CD4-positive, alpha-beta T cell treated with Interleukin-10 for 1 hour (primary cell): ENCODE measurements around the gene CYB5R3.
A peak's percentile ranks its signal among the peaks of the same experiment; 100 is the strongest.

Experiments used
- DNase-seq: peaks from one replicate; pipeline ENCODE4 v3.0.0-alpha.2; 2020

Gene CYB5R3

DNA sequence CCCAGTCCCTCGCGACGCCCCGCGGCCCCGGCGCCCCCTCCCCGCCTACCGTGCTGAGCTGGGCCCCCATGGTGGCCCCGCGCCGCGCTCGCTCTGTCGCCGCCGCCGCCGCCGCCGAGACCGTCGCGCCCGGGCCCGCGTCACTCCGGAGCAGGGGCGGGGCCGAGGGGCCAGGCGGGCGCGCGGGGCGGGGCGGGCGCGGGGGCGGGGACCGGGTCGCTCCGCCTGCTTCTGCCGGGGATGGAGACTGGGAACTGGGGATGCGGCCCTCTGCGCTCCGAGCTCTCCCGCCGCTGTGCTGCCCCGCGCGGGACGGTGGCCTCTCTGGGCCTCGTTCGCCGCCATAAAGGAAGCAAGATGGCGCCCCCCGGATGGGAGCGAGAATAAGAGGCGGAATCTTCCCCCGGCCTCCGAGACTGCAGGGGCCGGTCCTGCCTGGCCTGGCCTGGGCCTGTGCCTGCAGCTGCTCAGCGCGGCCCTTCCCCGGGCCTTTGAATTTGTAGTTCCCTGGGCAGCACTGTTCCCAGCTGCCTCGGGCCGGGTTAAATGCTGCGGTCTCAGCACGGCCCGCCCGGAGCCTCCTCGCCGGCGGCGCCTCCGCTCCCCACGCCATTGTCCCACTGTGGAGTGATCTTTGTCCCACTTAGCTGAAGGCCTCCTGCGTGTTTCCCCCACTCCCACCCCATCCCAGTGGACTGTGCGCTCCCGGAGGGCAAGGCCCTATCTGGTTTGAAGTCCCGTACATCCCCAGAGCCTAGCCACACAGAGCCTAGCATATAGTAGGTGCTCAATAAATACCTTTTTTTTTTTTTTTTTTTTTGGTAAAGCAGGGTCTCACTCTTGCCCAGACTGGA, at the start of gene CYB5R3:
CYB5R3 (minus strand) TSS at position 147 of the 854 bp plus-strand sequence; CDS start at position 70, 77 bp downstream.
- DNase-seq = peak; percentile 81

DNA sequence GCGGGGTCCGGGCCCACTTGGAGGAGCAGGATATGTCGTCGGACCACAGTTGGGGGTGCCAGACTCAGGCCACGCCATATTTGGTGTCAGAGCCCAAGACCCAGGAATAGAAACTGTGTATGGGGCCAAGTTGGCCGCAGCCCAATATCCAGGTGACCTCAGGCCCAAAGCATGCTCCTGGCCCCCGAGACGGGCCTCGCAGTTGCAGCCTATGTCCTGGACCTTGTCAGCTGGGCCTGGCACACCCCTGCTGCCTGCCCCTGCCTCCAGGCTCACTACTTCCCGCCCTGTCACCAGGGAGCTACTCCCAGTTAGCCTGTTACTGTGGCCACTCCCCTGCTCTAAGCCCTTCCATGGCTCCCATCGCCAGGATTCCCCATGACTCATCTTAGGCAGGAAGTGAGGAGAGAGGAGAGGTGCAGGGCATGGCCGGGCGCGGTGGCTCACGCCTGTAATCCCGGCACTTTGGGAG, 48.4 kb upstream of the CYB5R3 start:
- DNase-seq = no peak

DNA sequence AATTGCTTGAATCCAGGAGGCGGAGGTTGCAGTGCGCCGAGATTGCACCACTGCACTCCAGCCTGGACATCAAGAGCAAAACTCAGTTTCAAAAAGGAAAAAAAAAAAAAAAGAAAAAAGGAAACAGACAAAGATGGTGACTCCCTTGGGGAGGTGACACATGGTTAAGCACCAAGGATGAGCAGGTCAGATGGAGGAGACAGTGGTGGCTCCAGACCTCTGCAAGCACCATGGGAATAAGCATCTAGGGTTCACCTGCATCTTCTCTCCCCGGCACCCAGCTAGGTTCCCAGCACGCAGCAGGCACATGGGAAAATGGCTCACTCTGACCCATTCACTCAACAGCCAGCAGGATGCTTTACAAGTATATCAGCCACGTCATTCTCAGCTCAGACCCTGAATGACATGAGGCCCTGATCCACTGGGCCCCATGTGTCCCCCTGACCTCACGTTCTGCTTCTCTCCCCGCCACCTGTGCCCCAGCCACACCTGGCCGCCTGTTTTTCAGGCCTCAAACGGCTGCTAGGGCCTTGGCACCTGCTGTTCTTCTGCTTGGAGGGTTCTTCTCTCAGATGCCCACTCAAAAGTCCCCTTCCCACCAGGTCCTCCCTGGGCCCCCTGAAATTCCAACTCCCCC, 47.3 kb upstream of the CYB5R3 start:
- DNase-seq = no peak

DNA sequence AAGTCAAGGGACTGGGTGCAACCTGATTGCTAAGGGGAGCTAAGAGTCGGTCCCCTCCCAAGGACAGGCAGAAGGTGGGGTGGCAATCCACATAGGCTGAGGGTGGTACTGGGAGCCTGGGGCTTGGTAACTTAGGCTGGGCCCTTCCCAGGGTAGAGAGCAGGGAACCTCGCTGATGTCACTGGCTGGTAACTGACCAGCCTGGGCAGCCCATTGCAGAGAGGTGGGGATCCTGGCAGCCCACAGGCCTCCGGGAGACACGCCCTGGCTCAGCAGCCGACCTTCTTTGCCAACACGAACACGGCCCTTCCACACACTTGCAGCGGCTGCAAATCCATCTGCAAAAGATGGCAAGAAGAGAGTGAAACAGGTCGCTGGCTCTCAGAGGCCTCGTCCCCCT, 46.1 kb upstream of the CYB5R3 start:
- DNase-seq = no peak

DNA sequence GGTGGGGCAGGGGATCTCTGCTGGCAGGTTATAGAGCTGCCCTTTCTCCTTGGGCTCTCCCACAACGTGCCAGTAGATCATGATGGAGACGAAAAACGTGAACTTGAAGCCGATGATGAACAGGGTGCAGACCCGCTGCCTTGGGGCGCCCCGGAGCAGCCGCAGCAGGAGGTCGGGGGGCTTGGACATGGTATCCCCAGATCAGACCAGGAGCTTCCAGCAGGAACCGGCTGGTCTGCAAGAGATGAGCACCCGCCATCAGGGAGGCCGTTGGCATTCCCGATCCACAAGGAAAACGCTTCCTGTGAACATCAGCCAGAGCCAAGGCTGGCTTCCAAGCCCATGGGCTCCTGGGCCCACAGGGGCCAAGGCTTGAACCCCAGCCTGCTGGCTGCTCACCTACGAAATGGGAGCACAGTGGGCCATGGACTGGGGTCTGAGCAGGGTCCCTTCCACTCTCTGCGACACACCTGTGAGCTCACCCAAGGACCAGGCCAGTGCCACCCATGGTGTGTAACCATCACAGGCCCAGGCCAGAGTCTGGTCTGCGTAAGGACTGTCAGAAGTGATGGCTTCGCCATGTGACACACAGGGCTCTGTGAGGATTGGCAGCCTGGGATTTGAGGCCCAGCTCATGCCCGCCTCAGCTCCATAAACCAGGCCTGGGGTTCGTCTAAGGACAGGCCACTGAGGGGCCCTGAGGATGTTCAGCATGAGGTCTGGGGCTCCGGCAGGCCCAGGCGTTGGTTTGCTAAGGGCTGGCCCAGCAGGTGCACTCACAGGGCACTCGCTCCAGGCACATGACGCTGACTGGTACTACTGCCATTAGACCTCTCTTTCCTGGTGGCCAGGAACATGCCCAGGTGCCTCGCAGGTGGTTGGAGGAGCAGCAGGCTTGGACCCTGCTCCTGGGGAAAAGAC, 44.8 kb upstream of the CYB5R3 start:
- DNase-seq = no peak

DNA sequence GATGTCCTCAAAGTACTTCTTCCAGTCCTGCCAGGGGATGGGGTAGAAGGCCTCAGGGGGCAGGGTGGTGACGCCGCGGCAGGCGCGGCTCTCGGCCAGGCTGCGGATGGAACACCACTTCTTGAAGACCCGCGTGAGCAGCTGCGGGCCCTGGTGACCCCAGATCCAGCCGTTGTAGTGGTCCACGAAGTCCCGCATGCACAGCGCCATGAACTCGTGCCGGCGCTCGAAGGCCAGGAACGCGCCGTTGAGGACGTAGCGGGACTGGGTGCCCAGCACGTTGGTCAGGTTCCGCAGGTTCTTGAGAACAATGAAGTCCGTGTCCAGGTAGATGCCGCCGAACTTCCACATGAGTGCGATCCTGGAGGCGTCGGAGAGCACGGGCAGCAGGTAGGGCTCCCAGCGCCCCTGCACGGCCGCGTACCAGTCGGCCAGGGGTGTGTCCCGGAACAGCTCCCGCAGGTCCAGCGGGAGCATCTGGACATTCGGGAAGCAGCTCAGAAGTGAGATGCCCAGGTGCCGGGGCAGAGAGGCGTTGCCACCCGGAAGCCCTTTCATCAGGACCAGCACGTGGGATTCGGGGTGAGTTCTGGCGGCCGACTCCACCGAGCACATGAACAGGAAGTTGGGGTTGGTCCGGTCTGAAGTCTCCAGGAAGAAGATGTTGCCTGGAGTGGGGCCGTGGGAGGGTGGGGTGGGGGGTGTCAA, 44.0 kb upstream of the CYB5R3 start:
- no peak for DNase-seq

DNA sequence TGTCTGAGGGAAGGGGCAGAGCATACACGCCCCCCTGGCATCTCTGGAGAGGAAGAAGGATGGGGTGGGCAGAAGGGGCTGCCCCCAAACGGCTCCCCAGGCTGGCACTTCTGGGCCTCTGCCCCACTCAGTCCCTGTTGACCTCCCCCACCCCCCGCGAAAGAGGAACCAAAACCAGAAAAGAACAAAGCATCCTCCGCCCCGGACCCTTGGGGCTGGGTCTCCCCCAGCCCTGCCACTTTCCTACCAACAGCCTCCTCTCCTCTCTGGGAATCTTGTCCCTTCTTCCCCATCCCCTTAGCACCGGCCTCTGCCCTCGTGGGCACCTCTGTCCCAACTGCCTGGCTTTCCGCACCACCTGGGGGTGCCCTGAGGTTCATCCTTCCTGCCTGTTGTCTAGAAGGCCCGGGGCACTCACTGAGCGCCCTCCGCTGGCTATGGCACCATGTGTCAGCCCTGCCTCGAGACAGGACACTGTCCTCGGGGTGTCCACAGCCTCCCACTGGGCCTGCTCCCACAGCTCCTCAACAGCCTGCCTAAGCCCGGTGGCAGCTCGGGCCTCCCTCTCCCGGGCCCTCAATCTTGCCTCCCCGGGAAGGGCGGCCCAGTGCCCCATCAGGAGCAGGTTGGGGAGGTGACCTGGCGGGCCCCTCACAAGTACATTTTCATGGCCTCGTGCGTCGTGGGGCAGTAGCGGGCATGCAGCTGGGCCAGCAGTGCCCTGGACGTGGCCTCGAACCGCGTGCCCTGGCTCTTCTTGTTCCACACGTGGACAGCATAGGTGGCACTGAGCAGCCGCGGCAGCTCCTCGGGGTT, 43.3 kb upstream of the CYB5R3 start:
- DNase-seq = no peak

DNA sequence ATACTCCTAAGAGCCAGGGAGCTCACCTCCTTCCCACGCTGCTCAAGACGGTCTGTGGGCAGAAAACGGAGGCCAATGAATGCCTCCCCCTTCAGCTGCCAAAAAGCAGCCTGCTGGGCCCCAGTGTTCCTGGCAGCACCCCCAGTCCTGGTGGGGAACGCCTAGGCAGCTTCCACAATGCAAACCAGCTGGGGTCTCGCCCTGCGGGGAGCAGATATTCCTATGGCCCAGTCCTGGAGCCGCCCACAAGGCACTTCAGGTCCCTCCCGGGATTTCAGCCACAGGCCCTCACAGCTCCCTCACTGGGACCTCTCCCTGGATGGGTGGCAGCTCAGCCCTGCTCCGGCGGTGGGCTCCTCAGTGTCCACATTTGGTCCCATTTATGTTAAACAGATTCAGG, 42.2 kb upstream of the CYB5R3 start:
- no peak for DNase-seq

DNA sequence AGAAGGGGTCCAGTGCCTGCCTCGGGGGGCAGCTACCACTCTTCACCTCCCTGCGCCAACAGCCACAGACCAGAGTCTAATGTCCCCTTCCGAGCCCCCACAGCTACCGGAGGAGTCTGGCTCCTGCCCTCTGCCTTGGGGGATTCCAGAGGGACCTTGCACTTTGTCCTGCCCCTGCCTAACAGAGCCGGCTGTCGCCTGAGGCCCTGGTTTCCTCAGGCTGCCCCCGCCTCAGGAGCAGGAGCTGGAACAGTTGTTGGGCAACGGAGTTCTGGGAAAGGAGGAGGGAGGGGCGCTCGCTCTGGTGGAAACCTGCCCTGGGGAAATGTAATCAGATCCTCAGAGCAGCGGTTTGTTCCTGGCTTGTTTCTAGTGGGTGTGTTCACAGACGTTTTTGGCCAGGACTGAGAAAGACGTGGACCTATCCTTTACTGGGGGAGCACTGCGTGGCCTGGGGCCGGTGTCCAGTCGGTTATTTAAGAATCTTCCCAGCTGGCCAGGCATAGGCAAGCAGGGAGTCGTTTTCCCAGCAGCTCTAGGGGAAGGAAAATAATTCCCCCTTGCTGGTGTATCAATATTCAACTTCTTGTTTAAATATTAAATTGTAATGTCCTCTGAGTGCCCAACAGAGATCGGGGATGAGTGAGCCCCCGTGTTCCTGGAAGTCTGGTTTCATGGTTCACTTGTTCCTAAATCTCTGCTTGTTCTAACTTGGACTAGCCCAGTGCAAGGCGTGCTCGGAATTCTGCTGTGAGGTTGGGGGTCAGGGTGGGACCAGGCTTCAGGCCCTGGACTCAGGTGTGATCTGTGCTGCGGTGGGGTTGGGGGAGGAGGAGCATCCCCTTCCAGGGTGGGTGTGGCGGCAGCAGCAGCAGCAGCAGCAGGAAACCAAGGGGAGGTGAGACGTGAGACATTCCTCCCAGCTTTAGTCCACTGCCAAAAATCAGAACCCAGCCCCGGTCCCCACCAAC, 39.3 kb upstream of the CYB5R3 start:
- no peak for DNase-seq

DNA sequence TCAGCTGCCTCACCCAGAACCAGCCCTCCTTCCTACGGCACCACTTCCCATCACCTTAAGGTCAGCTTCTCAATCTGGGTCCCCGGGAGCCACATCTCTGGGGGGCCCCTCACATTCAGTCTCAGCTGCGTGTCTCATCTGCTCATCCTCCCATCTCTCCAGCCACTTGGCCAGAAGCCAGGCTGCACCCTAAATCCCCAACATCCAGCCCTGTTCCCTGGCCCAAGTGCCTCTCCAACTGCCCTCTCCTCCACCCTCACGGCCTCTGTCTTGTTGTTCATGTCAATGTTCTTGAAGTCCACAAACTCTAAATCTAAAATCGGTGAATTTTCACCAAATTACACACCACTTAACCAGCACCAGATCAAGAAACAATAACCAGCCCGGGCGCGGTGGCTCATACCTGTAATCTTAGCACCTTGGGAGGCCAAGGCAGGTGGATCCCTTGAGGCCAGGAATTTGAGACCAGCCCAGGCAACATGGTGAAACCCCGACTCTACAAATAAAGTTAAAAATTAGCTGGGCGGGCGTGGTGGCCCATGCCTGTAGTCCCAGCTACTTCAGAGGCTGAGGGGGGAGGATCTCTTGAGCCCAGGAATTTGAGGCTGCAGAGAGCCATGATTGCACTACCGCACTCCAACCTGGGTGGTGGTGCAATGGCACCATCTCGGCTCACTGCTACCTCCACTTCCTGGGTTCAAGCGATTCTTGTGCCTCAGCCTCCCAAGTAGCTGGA, 37.7 kb upstream of the CYB5R3 start:
- DNase-seq = no peak

DNA sequence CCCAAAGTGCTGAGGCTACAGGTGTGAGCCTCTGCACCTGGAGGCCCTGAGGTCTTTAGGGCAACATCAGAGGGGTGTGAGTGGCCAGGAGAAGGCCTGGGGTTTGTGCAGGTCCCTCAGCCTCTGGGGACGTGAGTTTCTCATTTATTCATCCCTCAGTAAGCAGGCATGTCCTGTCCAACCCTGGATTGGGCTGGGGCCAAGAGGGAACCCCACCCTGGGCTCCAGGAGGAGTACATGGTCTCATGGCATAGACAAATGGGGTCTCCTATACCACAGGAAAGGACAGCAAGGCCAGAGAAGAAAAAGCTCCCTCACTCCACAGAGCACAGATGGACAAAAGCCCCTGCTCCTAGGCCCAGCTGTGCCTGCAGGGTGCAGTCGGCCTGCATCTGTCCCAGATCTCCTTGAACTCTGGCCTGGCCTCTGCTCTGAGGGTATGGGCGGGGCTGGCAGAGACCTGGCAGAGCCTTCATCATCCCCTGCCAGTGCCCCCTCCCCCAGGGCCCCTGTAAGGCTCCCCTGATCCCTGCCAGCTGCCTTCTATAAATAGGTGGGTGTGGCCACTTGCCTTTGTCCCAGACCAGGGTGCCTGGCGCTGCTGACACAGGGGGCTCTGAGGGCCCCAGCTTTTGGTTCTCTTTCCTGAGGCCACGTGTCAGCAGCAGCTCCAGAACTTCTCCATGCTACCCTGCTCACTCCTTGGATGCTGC, 36.9 kb upstream of the CYB5R3 start:
- DNase-seq = no peak

DNA sequence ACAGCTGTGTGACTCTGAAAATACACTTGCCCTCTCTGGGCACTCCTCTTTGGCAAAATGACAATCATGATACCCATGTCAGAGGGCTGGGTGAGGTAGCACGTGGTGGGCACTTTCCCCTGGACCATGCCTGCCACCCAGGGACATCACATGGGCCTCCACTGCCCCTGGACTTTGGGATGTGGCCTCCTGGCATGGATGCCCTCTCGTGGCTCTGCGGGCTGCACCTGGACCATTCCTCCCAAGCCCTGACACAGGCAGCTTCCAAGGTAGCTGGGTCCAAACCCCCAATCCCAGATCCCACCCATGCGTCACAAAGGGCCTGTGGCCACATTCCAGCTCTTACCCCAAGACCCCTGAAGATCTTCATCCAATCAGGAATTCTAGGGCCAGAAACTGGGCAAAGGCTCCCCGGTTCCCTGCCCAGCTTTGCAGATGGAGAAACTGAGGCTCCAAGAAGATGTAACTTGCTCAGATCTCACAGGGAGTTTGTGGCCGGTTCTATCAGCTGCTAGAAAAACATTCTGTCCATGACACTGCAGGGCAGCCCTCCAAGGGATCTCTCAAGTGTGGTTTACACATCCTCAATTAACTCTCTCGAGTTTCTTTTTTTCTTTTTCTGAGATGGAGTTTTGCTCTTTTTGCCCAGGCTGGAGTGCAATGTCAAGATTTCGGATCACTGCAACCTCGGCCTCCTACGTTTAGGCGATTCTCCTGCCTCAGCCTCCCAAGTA, 35.4 kb upstream of the CYB5R3 start:
- no peak for DNase-seq

DNA sequence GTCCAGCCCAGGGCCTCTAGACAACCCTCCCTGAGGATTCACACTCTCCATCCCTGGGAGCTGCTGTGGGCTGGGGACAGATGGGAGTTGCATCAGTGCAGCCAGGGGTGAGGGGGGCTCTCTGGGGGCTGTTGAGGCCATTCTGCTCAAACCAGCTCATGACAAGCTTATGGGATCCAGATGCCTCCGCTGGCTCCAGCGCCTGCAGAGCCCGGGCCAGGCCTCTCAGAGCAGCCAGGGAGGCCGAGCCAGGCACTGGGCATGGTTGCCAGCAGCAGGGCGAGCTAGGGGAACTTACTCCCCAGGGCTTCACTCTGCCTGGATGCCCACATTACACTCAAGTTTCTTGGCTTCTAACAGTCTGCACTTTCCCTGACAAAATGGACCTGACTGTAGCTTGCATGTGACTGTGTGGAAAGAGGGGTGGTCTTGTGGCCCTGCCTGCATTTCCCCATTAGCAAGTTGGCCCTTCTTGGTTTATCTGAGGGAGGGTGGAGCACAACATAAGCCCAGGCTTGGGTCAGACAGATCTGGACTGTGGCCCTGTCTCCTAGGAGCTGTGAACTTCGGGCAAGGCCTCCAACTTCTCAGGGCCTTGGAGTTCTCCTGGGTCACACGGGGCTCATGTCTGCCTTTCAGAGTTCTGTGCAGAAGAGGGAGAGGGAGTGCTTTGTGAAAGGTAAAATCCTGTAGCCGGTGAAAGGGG, 34.5 kb upstream of the CYB5R3 start:
- no peak for DNase-seq

DNA sequence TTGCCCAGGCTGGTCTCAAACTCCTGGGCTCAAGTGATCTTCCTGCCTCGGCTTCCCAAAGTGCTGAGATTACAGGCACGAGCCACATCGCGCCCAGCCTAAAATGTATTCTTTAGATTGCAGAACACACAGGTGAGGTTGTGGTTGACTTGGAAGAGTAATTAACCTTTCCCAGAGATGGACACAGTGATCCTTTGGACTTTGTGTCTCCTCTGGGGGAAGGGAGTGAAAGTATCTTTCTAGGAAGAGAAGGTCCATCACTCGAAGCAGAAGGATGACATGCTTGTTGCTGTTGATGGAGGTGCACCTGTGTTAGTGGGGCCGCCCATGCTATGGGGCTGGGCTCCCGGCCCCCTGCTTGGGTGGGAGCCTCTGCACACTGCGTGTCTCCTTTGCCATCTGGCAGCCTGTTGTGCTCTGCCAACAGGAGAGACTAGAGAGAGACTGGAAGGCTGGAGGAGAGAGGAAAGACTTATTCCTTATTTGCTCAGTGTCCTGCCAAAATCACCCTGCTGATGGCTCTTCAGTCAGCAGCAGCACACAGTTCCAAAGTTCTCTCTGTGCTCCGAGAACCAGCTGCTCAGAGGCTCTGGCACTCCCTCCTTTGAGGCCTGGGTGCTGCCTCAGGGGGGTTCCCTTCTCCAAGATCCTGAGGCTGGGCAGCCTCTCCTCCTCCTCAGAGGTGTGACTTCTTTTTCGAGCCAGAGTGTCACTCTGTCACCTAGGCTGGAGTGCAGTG, 33.1 kb upstream of the CYB5R3 start:
- no peak for DNase-seq

DNA sequence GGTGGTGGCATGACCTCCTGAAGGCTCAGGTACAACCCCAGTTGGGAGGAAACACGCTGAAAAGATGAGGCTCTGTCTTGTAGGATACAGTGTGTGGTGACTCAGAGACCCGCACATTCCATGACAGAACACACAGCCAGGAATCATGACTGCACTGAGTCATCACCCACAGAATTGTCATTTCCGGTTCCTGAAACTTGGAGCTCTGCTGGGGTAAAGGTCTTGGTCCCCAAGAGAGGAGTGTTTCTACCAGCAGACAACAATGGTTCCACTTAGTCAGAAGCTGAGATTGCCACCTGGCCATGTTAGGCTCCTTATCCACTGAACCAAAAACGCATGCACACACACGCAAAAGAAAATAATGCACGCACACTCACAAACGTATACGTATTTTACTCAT, 31.5 kb upstream of the CYB5R3 start:
- DNase-seq = no peak

DNA sequence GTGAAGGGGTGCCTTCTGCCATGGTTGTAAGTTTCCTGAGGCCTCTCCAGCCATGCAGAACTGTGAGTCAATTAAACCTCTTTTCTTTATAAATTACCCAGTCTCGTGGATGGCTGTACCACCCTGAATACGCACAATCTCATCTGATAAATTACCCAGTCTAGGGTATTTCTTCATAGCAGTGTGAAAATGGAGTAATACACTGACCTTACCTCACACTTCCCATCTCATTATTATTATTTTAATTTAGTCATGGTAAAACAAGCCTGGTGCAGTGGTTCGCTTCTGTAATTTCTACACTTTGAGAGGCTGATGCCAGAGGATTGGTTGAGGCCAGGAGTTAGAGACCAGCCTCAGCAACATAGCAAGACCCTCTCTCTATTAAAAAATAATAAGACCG, 30.5 kb upstream of the CYB5R3 start:
- DNase-seq = no peak

DNA sequence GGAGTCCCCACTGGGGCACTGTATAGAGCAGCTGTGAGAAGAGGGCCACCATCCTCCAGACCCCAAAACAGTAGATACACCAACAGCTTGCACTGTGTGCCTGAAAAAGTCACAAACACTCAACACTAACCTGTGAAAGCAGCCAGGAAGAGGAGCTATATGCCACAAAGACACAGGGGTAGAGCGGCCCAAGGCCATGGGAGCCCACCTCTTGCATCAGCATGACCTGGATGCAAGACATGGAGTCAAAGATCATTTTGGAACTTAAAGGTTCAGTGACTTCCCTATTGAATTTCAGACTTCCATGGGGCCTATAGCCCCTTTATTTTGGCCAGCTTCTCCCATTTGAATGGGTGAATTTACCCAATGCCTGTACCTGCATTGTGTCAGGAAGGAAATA, 29.7 kb upstream of the CYB5R3 start:
- DNase-seq = no peak
